ENCODE results near the gene GPSM1. TPM values are rescaled to one million over a fixed set of nuclear protein-coding genes. Genes with fewer than 3 reads are reported as not detected.

Gene GPSM1
- total RNA-seq, 1 donor from 2014 or later = 11.0 TPM

GRCh38 chr9:136303066-136303824 is 24.1 kb upstream of the GPSM1 start:
- DNase-seq (ENCODE audit: low spot score) = no peak

DNA sequence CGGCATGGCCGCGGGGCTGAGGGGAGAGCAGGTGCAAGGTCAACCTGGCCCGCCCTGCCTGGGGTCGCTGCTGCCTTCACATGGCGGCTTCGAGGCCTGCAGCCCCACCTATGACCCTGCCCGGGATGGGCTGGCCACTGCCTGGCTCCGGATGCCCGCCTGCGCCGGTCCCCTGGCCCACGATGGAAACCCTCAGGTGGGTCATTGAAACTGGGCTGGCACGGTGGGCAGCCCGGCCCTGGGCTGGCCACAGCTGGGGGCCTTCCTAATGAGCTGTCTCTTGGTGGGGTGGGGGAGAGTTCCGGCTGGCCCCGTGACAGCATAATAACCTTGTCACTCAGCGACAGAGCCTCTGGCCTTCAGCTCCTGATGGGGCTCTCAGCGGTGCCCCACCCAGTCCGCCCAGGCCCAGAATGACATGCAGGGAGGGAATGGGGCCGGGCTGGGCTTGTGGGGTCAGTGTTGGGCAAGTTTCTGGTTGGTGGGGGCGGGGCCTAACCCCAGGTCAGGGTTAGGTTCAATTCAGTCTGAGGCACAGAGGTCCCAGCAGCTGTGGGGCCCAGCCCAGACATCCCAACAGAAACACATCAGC is 23.4 kb upstream of the GPSM1 start, which contains the start of gene CCDC187:
TSS of gene CCDC187 (minus strand) at position 270 of the 592 bp plus-strand sequence. CDS start at position 6, 264 bp downstream.
- no peak for DNase-seq (ENCODE audit: low spot score)

DNA sequence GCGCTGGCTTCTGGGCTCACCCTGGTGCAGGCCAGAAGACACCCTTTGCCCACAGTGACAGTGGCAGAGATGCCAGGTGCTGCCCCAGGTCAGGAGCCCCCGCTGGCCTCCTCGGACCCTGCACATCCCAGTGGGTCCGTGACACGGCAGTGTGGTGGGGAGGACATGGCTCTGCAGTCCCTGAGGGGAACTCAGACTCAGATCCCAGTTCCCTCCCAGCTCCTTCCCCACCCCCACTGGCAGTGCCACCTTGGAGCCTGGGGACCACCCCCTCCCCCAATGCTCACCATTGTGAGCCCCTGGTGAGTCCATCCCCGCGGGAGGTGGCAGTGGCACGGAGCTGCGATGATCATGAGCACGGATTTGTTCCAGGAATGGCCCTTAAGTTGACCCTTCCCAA is 22.9 kb upstream of the GPSM1 start:
- no peak for DNase-seq (ENCODE audit: low spot score)

- no peak for DNase-seq (ENCODE audit: low spot score)
These were observed 22.4 kb upstream of the GPSM1 start for GRCh38 chr9:136304981-136305380.

DNA sequence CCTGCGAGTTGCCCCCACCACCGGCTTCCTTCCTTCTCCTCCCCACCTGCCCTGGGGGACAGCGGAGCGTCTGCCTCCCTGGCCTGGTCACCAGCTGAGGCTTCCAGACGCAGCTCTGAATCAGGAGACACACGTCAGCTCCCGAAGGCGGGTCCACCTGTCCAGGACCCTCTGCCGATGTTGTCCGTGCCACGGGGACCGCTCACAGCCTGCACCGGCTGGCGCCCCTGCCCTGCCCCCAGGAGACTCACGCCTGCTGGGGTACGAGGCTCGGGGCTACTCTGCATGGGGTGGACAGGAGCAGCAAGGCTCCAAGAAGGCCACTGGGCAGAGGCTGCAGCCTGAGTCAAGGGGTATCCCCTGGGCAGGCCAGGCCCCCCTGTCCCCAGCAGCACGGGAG is 21.5 kb upstream of the GPSM1 start:
- no peak for DNase-seq (ENCODE audit: low spot score)

GRCh38 chr9:136306211-136307208 is 20.8 kb upstream of the GPSM1 start:
- DNase-seq (ENCODE audit: low spot score) = no peak

DNA sequence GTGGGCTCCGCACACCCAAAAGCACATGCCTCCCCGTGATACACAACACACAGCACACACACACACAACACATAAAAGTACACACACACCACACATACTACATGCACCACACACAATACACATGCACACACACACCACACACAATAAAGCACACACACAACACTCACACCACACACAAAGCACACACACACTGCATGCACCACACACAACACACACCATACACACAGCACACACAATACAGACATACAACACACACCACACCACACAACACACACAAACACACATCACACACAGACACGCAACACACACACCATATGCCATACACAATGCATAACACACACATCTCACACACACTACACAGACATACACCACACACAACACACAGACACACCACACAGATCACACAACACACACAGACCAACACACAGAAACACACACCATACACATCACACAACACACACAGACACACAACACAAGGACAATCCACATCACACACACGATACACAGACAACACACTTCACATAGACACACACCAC is 20.1 kb upstream of the GPSM1 start:
- DNase-seq (ENCODE audit: low spot score) = no peak

- DNase-seq (ENCODE audit: low spot score) = no peak
These were observed 19.2 kb upstream of the GPSM1 start for GRCh38 chr9:136308006-136308701.

- no peak for DNase-seq (ENCODE audit: low spot score)
These were observed 18.7 kb upstream of the GPSM1 start for GRCh38 chr9:136308702-136309053.

GRCh38 chr9:136309101-136309801 is 18.1 kb upstream of the GPSM1 start:
- DNase-seq (ENCODE audit: low spot score) = no peak

DNA sequence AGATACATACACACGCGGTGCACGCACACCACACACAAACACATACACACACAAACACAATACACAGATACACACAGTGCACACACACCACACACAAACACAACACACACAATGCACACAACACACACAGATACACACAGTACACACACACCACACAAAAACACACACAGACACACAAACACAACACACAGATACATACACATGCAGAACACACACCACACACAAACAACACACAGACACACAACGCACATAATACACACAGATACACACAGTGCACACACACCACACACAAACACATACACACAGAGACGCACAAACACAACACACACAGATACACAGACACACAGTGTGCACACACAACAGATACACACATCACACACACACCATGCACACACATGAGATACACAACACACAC is 17.5 kb upstream of the GPSM1 start:
- no peak for DNase-seq (ENCODE audit: low spot score)

- no peak for DNase-seq (ENCODE audit: low spot score)
These were observed 16.9 kb upstream of the GPSM1 start for GRCh38 chr9:136310273-136311030.

- DNase-seq (ENCODE audit: low spot score) = no peak
These were observed 16.0 kb upstream of the GPSM1 start for GRCh38 chr9:136311051-136312008.

DNA sequence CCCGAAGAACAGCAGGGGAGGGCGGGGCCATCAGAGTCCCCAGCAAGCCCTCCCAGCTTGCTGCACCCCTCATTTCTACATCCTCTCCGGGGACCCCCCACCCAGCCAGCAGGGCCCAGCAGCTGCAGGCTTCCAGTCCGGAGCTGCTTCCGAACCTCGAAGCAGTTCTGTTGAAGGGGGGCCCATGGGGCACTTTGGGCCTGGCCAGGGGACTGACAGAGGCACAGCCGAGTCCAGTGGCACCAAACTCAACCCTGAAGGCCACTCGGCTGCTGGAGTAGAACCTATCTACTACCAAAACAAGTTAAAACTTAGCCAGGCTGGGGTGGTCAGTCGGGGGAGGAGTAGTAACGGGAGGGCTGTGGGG is 15.3 kb upstream of the GPSM1 start:
- DNase-seq (ENCODE audit: low spot score) = no peak

GRCh38 chr9:136312436-136312835 is 14.9 kb upstream of the GPSM1 start:
- DNase-seq (ENCODE audit: low spot score) = no peak

- no peak for DNase-seq (ENCODE audit: low spot score)
These were observed 14.0 kb upstream of the GPSM1 start for GRCh38 chr9:136313111-136314055.

DNA sequence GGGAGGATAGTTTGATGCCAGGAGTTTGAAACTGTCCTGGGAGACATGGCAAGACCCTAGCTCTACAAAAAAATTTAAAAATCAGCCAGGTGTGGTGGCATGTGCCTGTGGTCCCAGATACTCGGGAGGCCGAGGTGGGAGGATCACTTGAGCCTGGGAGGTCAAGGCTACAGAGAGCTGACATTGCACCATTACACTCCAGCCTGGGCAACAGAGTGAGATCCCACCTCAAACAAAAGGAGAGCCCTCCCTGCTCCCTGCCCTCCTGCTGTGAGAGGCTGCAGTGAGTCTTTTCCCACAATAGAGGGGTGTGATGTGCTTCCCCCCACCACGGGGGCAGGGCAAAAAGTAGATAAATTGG is 13.3 kb upstream of the GPSM1 start:
- DNase-seq (ENCODE audit: low spot score) = no peak

Data from mesenteric fat pad (tissue), 1 donor.